ENCODE results near the gene SLC35F1.

DNA sequence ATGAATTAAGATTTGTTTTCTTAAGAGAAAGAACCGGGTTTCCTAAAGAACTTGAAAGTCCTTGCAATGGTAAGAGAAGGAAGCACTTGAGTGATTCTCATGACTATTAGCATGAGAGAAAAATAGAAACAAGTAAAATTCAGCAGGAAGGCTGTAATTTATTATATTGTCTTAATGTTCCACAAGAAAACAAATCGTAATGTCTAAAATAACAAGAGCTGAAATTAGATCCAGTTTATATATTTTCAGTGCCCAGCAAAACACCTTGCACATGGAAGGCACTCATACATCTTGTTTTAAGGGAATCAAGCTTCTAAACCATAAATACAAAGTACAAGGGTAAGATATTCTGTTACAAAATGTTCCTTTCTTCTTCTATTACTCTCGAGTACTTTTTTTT lies 411.6 kb downstream of the SLC35F1 start:
- TF ChIP-seq, protein P1, sequence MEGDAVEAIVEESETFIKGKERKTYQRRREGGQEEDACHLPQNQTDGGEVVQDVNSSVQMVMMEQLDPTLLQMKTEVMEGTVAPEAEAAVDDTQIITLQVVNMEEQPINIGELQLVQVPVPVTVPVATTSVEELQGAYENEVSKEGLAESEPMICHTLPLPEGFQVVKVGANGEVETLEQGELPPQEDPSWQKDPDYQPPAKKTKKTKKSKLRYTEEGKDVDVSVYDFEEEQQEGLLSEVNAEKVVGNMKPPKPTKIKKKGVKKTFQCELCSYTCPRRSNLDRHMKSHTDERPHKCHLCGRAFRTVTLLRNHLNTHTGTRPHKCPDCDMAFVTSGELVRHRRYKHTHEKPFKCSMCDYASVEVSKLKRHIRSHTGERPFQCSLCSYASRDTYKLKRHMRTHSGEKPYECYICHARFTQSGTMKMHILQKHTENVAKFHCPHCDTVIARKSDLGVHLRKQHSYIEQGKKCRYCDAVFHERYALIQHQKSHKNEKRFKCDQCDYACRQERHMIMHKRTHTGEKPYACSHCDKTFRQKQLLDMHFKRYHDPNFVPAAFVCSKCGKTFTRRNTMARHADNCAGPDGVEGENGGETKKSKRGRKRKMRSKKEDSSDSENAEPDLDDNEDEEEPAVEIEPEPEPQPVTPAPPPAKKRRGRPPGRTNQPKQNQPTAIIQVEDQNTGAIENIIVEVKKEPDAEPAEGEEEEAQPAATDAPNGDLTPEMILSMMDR (IDR thresholded peaks at IDR 0.05; ENCODE audit: borderline replicate concordance, extremely low read depth, low read length, poor library complexity, severe bottlenecking), result no peak
- TF ChIP-seq EZH2 (IDR thresholded peaks at IDR 0.05; ENCODE audit: borderline replicate concordance, low read depth, low read length, severe bottlenecking), result no peak
